Liver (tissue), 9 donors: ENCODE data around the gene IRGC. TPM values are rescaled to one million over a fixed set of nuclear protein-coding genes. Genes with fewer than 3 reads are reported as not detected.

ENCODE experiments used
- DNase-seq: peaks from one replicate; pipeline ENCODE4 v3.0.0-alpha.2; 2017; ENCODE audit warnings: low spot score
- H3K27ac ChIP-seq, 2 donors: one replicate each; pipeline ENCODE4 v1.7.0; 2013; ENCODE audit warnings: inconsistent platforms in 2 of 2, low read length in 2 of 2, control low read depth in 1 of 2, low read depth in 1 of 2, mild to moderate bottlenecking in 1 of 2
- H3K27me3 ChIP-seq, 4 donors: one replicate each; pipeline versions ENCODE4 v1.6.1 to v1.7.0; 2013; ENCODE audit warnings: low read length in 3 of 4, inconsistent platforms in 1 of 4, mild to moderate bottlenecking in 1 of 4, moderate library complexity in 1 of 4; ENCODE audit not compliant: control insufficient read depth in 4 of 4, insufficient read depth in 4 of 4
- H3K36me3 ChIP-seq, 4 donors: one replicate each; pipeline versions ENCODE4 v1.6.1 to v1.7.0; 2013; ENCODE audit warnings: low read length in 3 of 4, mild to moderate bottlenecking in 3 of 4, low read depth in 1 of 4, moderate library complexity in 1 of 4; ENCODE audit not compliant: control insufficient read depth in 4 of 4, insufficient read depth in 3 of 4
- H3K4me1 ChIP-seq, 4 donors: one replicate each; pipeline versions ENCODE4 v1.6.1 to v1.7.0; 2013; ENCODE audit warnings: low read length in 3 of 4, mild to moderate bottlenecking in 3 of 4, moderate library complexity in 1 of 4; ENCODE audit not compliant: control insufficient read depth in 4 of 4, insufficient read depth in 4 of 4
- H3K4me3 ChIP-seq, 3 donors: one replicate each; pipeline versions ENCODE4 v1.6.1 to v1.7.0; 2013; ENCODE audit warnings: low read length in 3 of 3, control low read depth in 1 of 3, low read depth in 1 of 3, mild to moderate bottlenecking in 1 of 3
- H3K9ac ChIP-seq, 2 donors: one replicate each; pipeline ENCODE4 v1.7.0; 2013; ENCODE audit warnings: low read length in 2 of 2, mild to moderate bottlenecking in 2 of 2, moderate library complexity in 2 of 2, control low read depth in 1 of 2, low read depth in 1 of 2
- H3K9me3 ChIP-seq, 4 donors: one replicate each; pipeline versions ENCODE4 v1.6.1 to v1.7.0; 2013; ENCODE audit warnings: low read length in 3 of 4; ENCODE audit not compliant: control insufficient read depth in 4 of 4
- ATF3 ChIP-seq: IDR thresholded peaks from 2 replicates; pipeline ENCODE4 v1.6.1; 2016; ENCODE audit warnings: antibody characterized with exemption
- FOXA1 ChIP-seq: IDR thresholded peaks from 2 replicates; pipeline ENCODE4 v1.6.1; 2016; ENCODE audit warnings: antibody characterized with exemption
- FOXA2 ChIP-seq: IDR thresholded peaks from 2 replicates; pipeline ENCODE4 v1.6.1; 2016; ENCODE audit warnings: antibody characterized with exemption
- GABPA ChIP-seq, 2 donors: IDR thresholded peaks in 1 of 2; conservative IDR thresholded peaks in 1 of 2; 2 replicates each; pipeline ENCODE4 v1.6.1; 2016; ENCODE audit warnings: antibody characterized with exemption in 2 of 2, mild to moderate bottlenecking in 1 of 2, moderate library complexity in 1 of 2
- HNF4A ChIP-seq, 2 donors: conservative IDR thresholded peaks; 2 replicates each; pipeline ENCODE4 v1.6.1; 2016; ENCODE audit warnings: antibody characterized with exemption in 2 of 2, mild to moderate bottlenecking in 2 of 2
- HNF4G ChIP-seq: IDR thresholded peaks from 2 replicates; pipeline ENCODE4 v1.6.1; 2016; ENCODE audit warnings: antibody characterized with exemption
- JUND ChIP-seq, 2 donors: IDR thresholded peaks; 2 replicates each; pipeline ENCODE4 v1.6.1; 2016; ENCODE audit warnings: antibody characterized with exemption in 2 of 2
- NR2F2 ChIP-seq: IDR thresholded peaks from 2 replicates; pipeline ENCODE4 v1.6.1; 2016; ENCODE audit warnings: antibody characterized with exemption
- RAD21 ChIP-seq, 2 donors: IDR thresholded peaks; 2 replicates each; pipeline ENCODE4 v1.6.1; 2016; ENCODE audit warnings: antibody characterized with exemption in 2 of 2, mild to moderate bottlenecking in 2 of 2
- RXRA ChIP-seq, 2 donors: IDR thresholded peaks; 2 replicates each; pipeline ENCODE4 v1.6.1; 2017 to 2018; ENCODE audit warnings: antibody characterized with exemption in 2 of 2, mild to moderate bottlenecking in 1 of 2
- SP1 ChIP-seq: IDR thresholded peaks from 2 replicates; pipeline ENCODE4 v1.6.1; 2018; ENCODE audit warnings: antibody characterized with exemption, mild to moderate bottlenecking
- TAF1 ChIP-seq: conservative IDR thresholded peaks from 2 replicates; pipeline ENCODE4 v1.6.1; 2016; ENCODE audit warnings: antibody characterized with exemption, mild to moderate bottlenecking
- YY1 ChIP-seq: IDR thresholded peaks from 2 replicates; pipeline ENCODE4 v1.6.1; 2016; ENCODE audit warnings: antibody characterized with exemption, mild to moderate bottlenecking
- ZBTB33 ChIP-seq: IDR thresholded peaks from 2 replicates; pipeline ENCODE4 v1.6.1; 2016; ENCODE audit warnings: antibody characterized with exemption
- WGBS: extraction: QIAGEN DNeasy Blood & Tissue Kit; methylation state at CpG from one replicate; pipeline ENCODE4 v1.1.7; 2013; 5-methylcytosine and 5-hydroxymethylcytosine counted together
- polyA plus RNA-seq, 2 donors: library from polyadenylated mRNA; stranded (reverse) in 1 of 2; unstranded in 1 of 2; fragments of 200-250 nt in 1 of 2; fragments of >200 nt in 1 of 2; fragmentation: Nextera tagmentation in 1 of 2; extraction: Ambion mirVana in 1 of 2; gene quantifications; one replicate each; pipeline versions ENCODE4 v1.2.1 to v1.2.3, GENCODE V29; 2013 to 2015
- total RNA-seq, 2 donors: library from RNA; depleted of rRNA; stranded (reverse); fragments of >200 nt; gene quantifications; one replicate each; pipeline ENCODE4 v1.2.3, GENCODE V29; 2014
- TF ChIP-seq, protein P1 (sequence below): IDR thresholded peaks from 2 replicates; pipeline ENCODE4 v1.6.1; 2016; ENCODE audit warnings: antibody characterized with exemption
- TF ChIP-seq, protein P2 (sequence below): IDR thresholded peaks from 2 replicates; pipeline ENCODE4 v1.6.1; 2016; ENCODE audit warnings: antibody characterized with exemption, mild to moderate bottlenecking
- TF ChIP-seq, protein P3 (sequence below): fragments of 150-350 bp; IDR thresholded peaks from 2 replicates; pipeline ENCODE4 v1.5.1; 2017; ENCODE audit warnings: improper control_type of control experiment, low read depth, low read length; ENCODE audit not compliant: missing input control
- donor health status: healthy.
- donor health status: healthy.
- donor health status: healthy.
- donor health status: healthy.
- donor health status: healthy.

IRGC gene
- total and polyA plus RNA-seq, 4 donors: not detected

GRCh38 chr19:43697295-43697694, 18.6 kb upstream of the IRGC start:
- Histone ChIP-seq H3K9me3 (peaks cover under 1 to 6% (median 2%) of the 10 kb centered on the region in 4 donors), H3K4me1 (no peaks in the 10 kb centered on the region), H3K27me3 (peaks cover 0 to 3% (median 1%) of the 10 kb centered on the region in 4 donors), H3K36me3 (no peaks in the 10 kb centered on the region), H3K4me3 (no peak overlapping the region), H3K9ac (no peak overlapping the region), H3K27ac (no peak overlapping the region)
- TF ChIP-seq ATF3: no peak
- WGBS: 73% methylated on average over 5 of the region's 5 CpGs
- DNase-seq: no peak

DNA sequence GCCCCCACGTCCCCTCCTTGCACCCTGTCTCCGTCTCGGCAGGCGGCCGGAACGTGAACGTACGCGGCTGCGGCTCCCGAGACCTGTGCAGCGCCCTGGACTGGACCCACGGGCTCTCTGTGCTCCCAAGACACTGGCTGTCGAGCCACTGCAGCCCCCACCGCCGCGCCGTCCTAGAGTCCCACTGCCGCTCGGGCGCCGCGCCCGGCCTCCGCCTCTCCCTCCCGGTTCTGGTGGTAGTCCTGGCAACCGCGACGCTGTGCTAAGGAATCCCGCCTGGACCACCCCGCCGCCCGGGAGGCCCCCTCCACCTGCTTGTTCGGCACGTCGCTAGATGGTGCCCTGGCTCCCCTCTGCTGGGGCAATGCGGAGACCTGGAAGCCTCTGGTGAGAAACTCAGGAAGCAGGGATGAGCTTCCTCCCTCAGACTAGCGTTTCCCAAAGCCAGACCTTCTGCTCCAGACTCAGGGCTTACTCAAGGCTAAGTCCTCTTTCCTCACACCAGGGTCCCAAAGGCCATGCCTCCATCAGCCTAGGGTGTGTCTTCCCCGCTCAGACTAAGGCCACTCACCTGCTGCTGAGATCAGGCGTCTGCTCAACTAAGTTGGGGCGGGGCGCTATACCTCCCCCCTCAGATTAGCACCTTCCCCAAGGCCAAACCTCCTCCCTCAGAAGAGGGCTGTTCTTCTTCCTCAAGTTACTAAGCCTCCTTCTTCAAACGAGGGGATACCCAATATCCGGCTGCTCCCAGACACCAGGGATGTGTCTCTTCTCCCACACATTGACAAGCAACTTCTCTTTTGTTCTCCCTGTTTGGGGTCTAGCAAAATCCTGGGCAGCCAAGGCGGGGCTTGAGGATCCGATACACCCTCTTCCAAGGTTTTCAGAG, 16.1 kb upstream of the IRGC start:
- H3K36me3 ChIP-seq: no peaks in the 10 kb centered on the region
- DNase-seq: no peak
- H3K27me3 ChIP-seq: peaks cover 0 to 3% (median 1%) of the 10 kb centered on the region in 4 donors
- TF ChIP-seq FOXA2 (no peak), JUND (IDR thresholded peaks at IDR 0.05) (no peak), HNF4G (no peak), GABPA (IDR thresholded peaks at IDR 0.05 in 1 of 2, conservative IDR thresholded peaks at IDR 0.05 in 1 of 2) (no peak), SP1 (no peak), RXRA (IDR thresholded peaks at IDR 0.05) (no peak), NR2F2 (no peak), ZBTB33 (no peak), YY1 (no peak), HNF4A (conservative IDR thresholded peaks at IDR 0.05) (no peak), FOXA1 (no peak), TAF1 (no peak), RAD21 (IDR thresholded peaks at IDR 0.05) (no peak), ATF3 (no peak)
- TF ChIP-seq, protein P1, sequence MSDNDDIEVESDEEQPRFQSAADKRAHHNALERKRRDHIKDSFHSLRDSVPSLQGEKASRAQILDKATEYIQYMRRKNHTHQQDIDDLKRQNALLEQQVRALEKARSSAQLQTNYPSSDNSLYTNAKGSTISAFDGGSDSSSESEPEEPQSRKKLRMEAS: no peak
- TF ChIP-seq, protein P2, sequence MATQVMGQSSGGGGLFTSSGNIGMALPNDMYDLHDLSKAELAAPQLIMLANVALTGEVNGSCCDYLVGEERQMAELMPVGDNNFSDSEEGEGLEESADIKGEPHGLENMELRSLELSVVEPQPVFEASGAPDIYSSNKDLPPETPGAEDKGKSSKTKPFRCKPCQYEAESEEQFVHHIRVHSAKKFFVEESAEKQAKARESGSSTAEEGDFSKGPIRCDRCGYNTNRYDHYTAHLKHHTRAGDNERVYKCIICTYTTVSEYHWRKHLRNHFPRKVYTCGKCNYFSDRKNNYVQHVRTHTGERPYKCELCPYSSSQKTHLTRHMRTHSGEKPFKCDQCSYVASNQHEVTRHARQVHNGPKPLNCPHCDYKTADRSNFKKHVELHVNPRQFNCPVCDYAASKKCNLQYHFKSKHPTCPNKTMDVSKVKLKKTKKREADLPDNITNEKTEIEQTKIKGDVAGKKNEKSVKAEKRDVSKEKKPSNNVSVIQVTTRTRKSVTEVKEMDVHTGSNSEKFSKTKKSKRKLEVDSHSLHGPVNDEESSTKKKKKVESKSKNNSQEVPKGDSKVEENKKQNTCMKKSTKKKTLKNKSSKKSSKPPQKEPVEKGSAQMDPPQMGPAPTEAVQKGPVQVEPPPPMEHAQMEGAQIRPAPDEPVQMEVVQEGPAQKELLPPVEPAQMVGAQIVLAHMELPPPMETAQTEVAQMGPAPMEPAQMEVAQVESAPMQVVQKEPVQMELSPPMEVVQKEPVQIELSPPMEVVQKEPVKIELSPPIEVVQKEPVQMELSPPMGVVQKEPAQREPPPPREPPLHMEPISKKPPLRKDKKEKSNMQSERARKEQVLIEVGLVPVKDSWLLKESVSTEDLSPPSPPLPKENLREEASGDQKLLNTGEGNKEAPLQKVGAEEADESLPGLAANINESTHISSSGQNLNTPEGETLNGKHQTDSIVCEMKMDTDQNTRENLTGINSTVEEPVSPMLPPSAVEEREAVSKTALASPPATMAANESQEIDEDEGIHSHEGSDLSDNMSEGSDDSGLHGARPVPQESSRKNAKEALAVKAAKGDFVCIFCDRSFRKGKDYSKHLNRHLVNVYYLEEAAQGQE: no peak
- TF ChIP-seq, protein P3, sequence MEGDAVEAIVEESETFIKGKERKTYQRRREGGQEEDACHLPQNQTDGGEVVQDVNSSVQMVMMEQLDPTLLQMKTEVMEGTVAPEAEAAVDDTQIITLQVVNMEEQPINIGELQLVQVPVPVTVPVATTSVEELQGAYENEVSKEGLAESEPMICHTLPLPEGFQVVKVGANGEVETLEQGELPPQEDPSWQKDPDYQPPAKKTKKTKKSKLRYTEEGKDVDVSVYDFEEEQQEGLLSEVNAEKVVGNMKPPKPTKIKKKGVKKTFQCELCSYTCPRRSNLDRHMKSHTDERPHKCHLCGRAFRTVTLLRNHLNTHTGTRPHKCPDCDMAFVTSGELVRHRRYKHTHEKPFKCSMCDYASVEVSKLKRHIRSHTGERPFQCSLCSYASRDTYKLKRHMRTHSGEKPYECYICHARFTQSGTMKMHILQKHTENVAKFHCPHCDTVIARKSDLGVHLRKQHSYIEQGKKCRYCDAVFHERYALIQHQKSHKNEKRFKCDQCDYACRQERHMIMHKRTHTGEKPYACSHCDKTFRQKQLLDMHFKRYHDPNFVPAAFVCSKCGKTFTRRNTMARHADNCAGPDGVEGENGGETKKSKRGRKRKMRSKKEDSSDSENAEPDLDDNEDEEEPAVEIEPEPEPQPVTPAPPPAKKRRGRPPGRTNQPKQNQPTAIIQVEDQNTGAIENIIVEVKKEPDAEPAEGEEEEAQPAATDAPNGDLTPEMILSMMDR: no peak
- no peak overlapping the region for H3K4me3 ChIP-seq
- H3K4me1 ChIP-seq: no peaks in the 10 kb centered on the region
- 17% methylated on average over 46 of the region's 46 CpGs for whole genome bisulfite sequencing
- peaks cover 0 to 4% (median 0%) of the 10 kb centered on the region in 4 donors for H3K9me3 ChIP-seq
- H3K27ac ChIP-seq: peak overlapping the region; percentile 37 to 87
- peak overlapping the region in 1 of 2 donors; percentile 47 for H3K9ac ChIP-seq
